A673 (cell line): ENCODE results near the gene KRTAP9-4. TPM values are rescaled to one million over a fixed set of nuclear protein-coding genes. Genes with fewer than 3 reads are reported as not detected.
"Not testable (repeated sequence)": the region's sequence is repeated elsewhere in the genome, so short reads cannot be mapped to it uniquely, and the experiment has no call there.

Experiments used
- BruUV-seq: library from RNA; stranded (reverse); fragments of 400-500 nt; replicated peaks from 2 replicates; lab custom pipeline; 2021; lab: Mats Ljungman, UMichigan
- CTCF ChIA-PET: fragments of 300-600 bp; sonication (Branson Sonifier 250); formaldehyde crosslinking; loops from one replicate; lab custom pipeline; 2022; ENCODE audit warnings: antibody characterized with exemption; lab: Charles Lee
- POLR2A ChIA-PET: fragments of 300-600 bp; sonication (Branson Sonifier 250); formaldehyde crosslinking; loops from one replicate; lab custom pipeline; 2022; ENCODE audit warnings: antibody characterized with exemption; ENCODE audit not compliant: low non-redundant PET; lab: Charles Lee
- DNase-seq: peaks from one replicate; pipeline ENCODE4 v3.0.0-alpha.2; 2015; ENCODE audit warnings: low spot score
- H3K27ac ChIP-seq: fragments of 200-600 bp; sonication (generic); 2 replicates; pipeline ENCODE4 v1.5.1; 2016; ENCODE audit warnings: mixed run types, low read depth, mild to moderate bottlenecking, mixed read lengths, antibody characterized with exemption, low read length; ENCODE audit not compliant: poor library complexity, severe bottlenecking
- H3K27me3 ChIP-seq: fragments of 200-600 bp; sonication (generic); replicated peaks from 2 replicates; pipeline ENCODE4 v1.6.1; 2017; ENCODE audit warnings: mixed run types, low read depth, mild to moderate bottlenecking, mixed read lengths, antibody characterized with exemption, low read length; ENCODE audit not compliant: insufficient read depth, poor library complexity
- H3K36me3 ChIP-seq: fragments of 200-600 bp; sonication (generic); 2 replicates; pipeline ENCODE4 v1.6.1; 2016; ENCODE audit warnings: mixed run types, mild to moderate bottlenecking, mixed read lengths, antibody characterized with exemption, low read length; ENCODE audit not compliant: insufficient read depth, poor library complexity, severe bottlenecking
- H3K4me1 ChIP-seq: fragments of 200-600 bp; sonication (generic); 2 replicates; pipeline ENCODE4 v1.6.1; 2017; ENCODE audit warnings: mixed run types, mild to moderate bottlenecking, mixed read lengths, antibody characterized with exemption, low read length; ENCODE audit not compliant: insufficient read depth, poor library complexity, severe bottlenecking
- H3K4me3 ChIP-seq: fragments of 200-600 bp; sonication (generic); 2 replicates; pipeline ENCODE4 v1.5.1; 2016; ENCODE audit warnings: low read depth, mixed run types, mild to moderate bottlenecking, mixed read lengths, low read length; ENCODE audit not compliant: poor library complexity, severe bottlenecking
- H3K9me3 ChIP-seq: fragments of 200-600 bp; sonication (generic); 2 replicates; pipeline ENCODE4 v1.6.1; 2016; ENCODE audit warnings: mixed run types, low read depth, mild to moderate bottlenecking, mixed read lengths, antibody characterized with exemption, low read length; ENCODE audit not compliant: poor library complexity, severe bottlenecking
- CTCF ChIP-seq: fragments of 300-800, 200-600 bp; sonication (generic); conservative IDR thresholded peaks from 2 replicates; pipeline ENCODE4 v1.5.1; 2017; ENCODE audit warnings: low read depth, mild to moderate bottlenecking, antibody characterized with exemption, low read length, moderate library complexity, mixed read lengths
- EZH2 ChIP-seq: fragments of 200-600 bp; sonication (generic); IDR thresholded peaks from 2 replicates; pipeline ENCODE4 v1.6.1; 2017; ENCODE audit warnings: borderline replicate concordance, low read depth, mild to moderate bottlenecking, mixed read lengths, antibody characterized with exemption, low read length; ENCODE audit not compliant: poor library complexity, severe bottlenecking
- intact Hi-C: fragments of 100-400 bp; cut with micrococcal nuclease; formaldehyde crosslinking; loops from one replicate; pipeline ENCODE4 v1.10.0; 2022; ENCODE audit not compliant: unreplicated experiment
- total RNA-seq: library from RNA; stranded (reverse); gene quantifications from 2 replicates; pipeline ENCODE4 v1.2.3, GENCODE V29; 2021

KRTAP9-4 gene
- total RNA-seq, 1 experiment from 2014 or later: not detected

GRCh38 chr17:41264599-41264998, 15.1 kb downstream of the KRTAP9-4 start:
- H3K9me3 ChIP-seq: no peaks in the 10 kb centered on the region
- ChIA-PET CTCF (no interaction called here), POLR2A (no interaction called here)
- BruUV-seq: no TSS peak
- H3K36me3 ChIP-seq: no peaks in the 10 kb centered on the region
- TF ChIP-seq CTCF (no peak), EZH2 (no peak)
- H3K27ac ChIP-seq: no peak overlapping the region
- H3K4me3 ChIP-seq: no peak overlapping the region
- no peaks in the 10 kb centered on the region for H3K4me1 ChIP-seq
- intact Hi-C loops: no loop called here
- no peaks in the 10 kb centered on the region for H3K27me3 ChIP-seq
- no peak for DNase-seq

GRCh38 chr17:41265078-41265477, 15.6 kb downstream of the KRTAP9-4 start, which contains the start of gene KRTAP9-6:
KRTAP9-6 (plus strand) TSS chr17:41265378; CDS start chr17:41265378, 0 bp downstream.
- no peak within 1 kb of the TSS for H3K27ac ChIP-seq
- TF ChIP-seq EZH2 (no peak), CTCF (no peak)
- no peaks in the 10 kb centered on the region for H3K4me1 ChIP-seq
- ChIA-PET POLR2A (no interaction called here), CTCF (no interaction called here)
- no peaks in the 10 kb centered on the region for H3K9me3 ChIP-seq
- no peak for DNase-seq
- intact Hi-C loops: no loop called here
- H3K27me3 ChIP-seq: no peaks in the 10 kb centered on the region
- H3K4me3 ChIP-seq: no peak within 1 kb of the TSS
- BruUV-seq: no TSS peak
- no peaks in the 10 kb centered on the region for H3K36me3 ChIP-seq

- no peak overlapping the region for H3K27ac ChIP-seq
- no peak for TF ChIP-seq CTCF
- no peak for TF ChIP-seq EZH2
- no peak overlapping the region for H3K4me3 ChIP-seq
- H3K36me3 ChIP-seq: no peaks in the 10 kb centered on the region
- H3K4me1 ChIP-seq: no peaks in the 10 kb centered on the region
- DNase-seq: no peak
- BruUV-seq: no TSS peak
- intact Hi-C loops: no loop called here
- H3K27me3 ChIP-seq: no peaks in the 10 kb centered on the region
- ChIA-PET POLR2A (no interaction called here), CTCF (no interaction called here)
- H3K9me3 ChIP-seq: no peaks in the 10 kb centered on the region
Measured at GRCh38 chr17:41267711-41268110, 18.2 kb downstream of the KRTAP9-4 start.

GRCh38 chr17:41271323-41271722, 21.8 kb downstream of the KRTAP9-4 start:
- DNase-seq, H3K4me3 ChIP-seq, H3K4me1 ChIP-seq, POLR2A ChIA-PET, H3K27me3 ChIP-seq, H3K36me3 ChIP-seq, H3K9me3 ChIP-seq, H3K27ac ChIP-seq, intact Hi-C loops, CTCF ChIA-PET, BruUV-seq: not testable (repeated sequence)
